Right atrium auricular region (tissue), 2 donors: ENCODE measurements around the gene DLG5. TPM values are rescaled to one million over a fixed set of nuclear protein-coding genes. Genes with fewer than 3 reads are reported as not detected.

Experiments
- DNase-seq: peaks from one replicate; pipeline ENCODE4 v3.0.0-alpha.2; 2019; ENCODE audit warnings: low spot score
- H3K27ac ChIP-seq, 2 donors: fragments of 200-600 bp; sonication (generic); 1 replicate in 1 of 2; 2 replicates in 1 of 2; pipeline ENCODE4 v1.5.1; 2016 to 2019
- H3K27me3 ChIP-seq, 2 donors: fragments of 200-600 bp; sonication (generic); one replicate each; pipeline versions ENCODE4 v1.5.1 to v1.6.0; 2017 to 2019
- H3K36me3 ChIP-seq: fragments of 200-600 bp; sonication (generic); one replicate; pipeline ENCODE4 v1.5.1; 2016
- H3K4me1 ChIP-seq, 2 donors: fragments of 200-600 bp; sonication (generic); one replicate each; pipeline versions ENCODE4 v1.5.1 to v1.6.0; 2017 to 2019
- H3K4me3 ChIP-seq, 2 donors: fragments of 200-600 bp; sonication (generic); 1 replicate in 1 of 2; 2 replicates in 1 of 2; pipeline ENCODE4 v1.5.1; 2017 to 2019; ENCODE audit warnings: mild to moderate bottlenecking in 1 of 2, moderate library complexity in 1 of 2
- H3K9me3 ChIP-seq, 2 donors: fragments of 200-600 bp; sonication (generic); one replicate each; pipeline ENCODE4 v1.5.1; 2019
- total RNA-seq, 2 donors: library from RNA; depleted of rRNA; stranded (reverse); fragments of >200 nt; gene quantifications; one replicate each; pipeline ENCODE4 v1.1.0, GENCODE V29; 2016
- TF ChIP-seq, protein P1 (sequence below), 2 donors: fragments of 200-600 bp; sonication (generic); IDR thresholded peaks; one replicate each; pipeline ENCODE4 v1.5.1; 2019; ENCODE audit warnings: antibody characterized with exemption in 2 of 2

The DLG5 gene
- total RNA-seq, 2 donors from 2014 or later, result 10.5 to 20.4 TPM

DNA sequence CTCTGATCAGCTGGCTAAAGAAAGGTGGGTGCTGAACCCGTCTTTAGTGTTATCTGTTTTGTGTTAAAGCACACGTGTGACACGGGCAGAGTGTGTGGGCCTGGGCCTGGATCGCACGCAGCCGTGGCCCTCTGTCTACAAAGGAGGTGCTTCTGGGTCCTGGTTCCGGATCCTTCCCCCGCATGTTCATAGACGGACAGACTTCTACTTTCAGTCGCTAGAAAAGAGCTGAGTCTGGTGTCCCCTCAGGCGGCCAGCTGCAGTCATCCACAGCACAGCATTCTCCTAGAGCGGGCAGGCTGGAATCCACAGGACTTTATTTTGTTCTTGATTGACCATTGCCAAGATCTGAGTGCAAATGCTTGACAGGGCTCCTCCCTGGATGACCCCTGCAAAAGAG lies 134.4 kb downstream of the DLG5 start:
- TF ChIP-seq, protein P1, sequence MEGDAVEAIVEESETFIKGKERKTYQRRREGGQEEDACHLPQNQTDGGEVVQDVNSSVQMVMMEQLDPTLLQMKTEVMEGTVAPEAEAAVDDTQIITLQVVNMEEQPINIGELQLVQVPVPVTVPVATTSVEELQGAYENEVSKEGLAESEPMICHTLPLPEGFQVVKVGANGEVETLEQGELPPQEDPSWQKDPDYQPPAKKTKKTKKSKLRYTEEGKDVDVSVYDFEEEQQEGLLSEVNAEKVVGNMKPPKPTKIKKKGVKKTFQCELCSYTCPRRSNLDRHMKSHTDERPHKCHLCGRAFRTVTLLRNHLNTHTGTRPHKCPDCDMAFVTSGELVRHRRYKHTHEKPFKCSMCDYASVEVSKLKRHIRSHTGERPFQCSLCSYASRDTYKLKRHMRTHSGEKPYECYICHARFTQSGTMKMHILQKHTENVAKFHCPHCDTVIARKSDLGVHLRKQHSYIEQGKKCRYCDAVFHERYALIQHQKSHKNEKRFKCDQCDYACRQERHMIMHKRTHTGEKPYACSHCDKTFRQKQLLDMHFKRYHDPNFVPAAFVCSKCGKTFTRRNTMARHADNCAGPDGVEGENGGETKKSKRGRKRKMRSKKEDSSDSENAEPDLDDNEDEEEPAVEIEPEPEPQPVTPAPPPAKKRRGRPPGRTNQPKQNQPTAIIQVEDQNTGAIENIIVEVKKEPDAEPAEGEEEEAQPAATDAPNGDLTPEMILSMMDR (IDR thresholded peaks at IDR 0.05), result no peak
- Histone ChIP-seq H3K27ac (no peak overlapping the region), H3K27me3 (no peaks in the 10 kb centered on the region), H3K4me1 (no peaks in the 10 kb centered on the region), H3K4me3 (no peak overlapping the region), H3K9me3 (no peaks in the 10 kb centered on the region), H3K36me3 (peaks cover 34% of the 10 kb centered on the region)
- no peak for DNase-seq

DNA sequence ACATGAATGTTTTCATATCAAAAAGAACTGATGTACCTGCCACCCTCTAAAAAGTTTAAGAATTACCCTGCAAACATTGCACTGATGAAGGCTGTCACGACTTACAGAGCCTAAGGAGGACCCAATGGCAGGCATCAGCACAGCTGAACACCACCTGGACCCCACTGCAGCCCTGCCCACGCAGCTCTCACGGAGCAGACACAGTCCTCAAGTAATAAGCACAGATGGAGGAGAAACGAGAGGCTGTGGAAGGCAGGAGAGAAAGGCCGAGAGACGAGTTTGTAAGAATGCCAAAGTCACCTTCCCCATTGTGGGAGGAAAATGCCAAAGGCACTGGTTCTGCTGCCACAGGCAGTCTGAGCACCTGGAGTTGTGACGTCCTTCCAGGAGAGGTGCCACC lies 135.0 kb downstream of the DLG5 start:
- H3K9me3 ChIP-seq, result no peaks in the 10 kb centered on the region
- H3K36me3 ChIP-seq, result peaks cover 34% of the 10 kb centered on the region
- DNase-seq, result no peak
- no peaks in the 10 kb centered on the region for H3K27me3 ChIP-seq
- TF ChIP-seq, protein P1 (IDR thresholded peaks at IDR 0.05), result no peak
- no peaks in the 10 kb centered on the region for H3K4me1 ChIP-seq
- H3K4me3 ChIP-seq, result no peak overlapping the region
- H3K27ac ChIP-seq, result no peak overlapping the region

DNA sequence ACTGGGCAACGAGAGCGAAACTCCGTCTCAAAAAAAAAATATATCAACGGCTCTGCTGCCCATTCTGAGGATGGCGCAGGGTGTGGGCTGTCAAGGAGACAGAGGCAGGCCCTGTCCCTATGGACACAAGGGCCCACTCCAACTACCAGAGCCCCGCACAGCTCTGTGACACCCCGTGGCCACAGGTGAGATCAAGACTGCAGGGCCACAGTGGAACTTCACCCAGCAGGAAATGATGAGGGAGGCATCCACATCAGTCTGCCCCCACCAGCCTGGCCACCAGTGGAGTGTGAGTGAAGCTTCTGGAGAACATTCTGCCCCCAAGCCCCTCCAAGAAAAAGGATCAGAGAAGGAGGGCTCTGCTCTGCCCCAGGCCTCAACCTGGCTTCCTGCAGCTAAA lies 136.7 kb downstream of the DLG5 start:
- TF ChIP-seq, protein P1 (IDR thresholded peaks at IDR 0.05), result no peak
- Histone ChIP-seq H3K27me3 (no peaks in the 10 kb centered on the region), H3K36me3 (peaks cover 20% of the 10 kb centered on the region), H3K27ac (no peak overlapping the region), H3K9me3 (peaks cover 0 to 4% of the 10 kb centered on the region in 2 donors), H3K4me3 (no peak overlapping the region), H3K4me1 (no peaks in the 10 kb centered on the region)
- DNase-seq, result no peak

DNA sequence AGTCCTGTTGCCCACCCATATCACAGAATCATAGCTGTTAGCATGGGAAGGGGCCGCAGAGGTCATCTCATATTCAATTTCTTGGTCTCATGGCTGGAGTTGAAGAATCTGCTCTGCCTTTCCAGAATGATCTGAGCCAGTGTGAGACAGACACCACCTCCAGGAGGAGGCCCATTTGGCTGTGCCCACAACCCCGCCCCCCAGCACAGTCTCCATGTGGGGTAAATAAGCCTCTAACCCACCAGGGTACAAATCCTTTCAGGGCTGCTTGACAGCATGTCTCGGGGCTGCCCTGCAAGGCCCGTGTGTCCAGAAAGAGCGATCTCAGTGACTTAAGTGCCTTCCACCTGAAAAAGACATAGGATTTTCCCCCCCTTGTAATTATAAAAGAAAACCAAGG lies 137.5 kb downstream of the DLG5 start:
- Histone ChIP-seq H3K27ac (no peak overlapping the region), H3K9me3 (peaks cover 0 to 4% of the 10 kb centered on the region in 2 donors), H3K27me3 (no peaks in the 10 kb centered on the region), H3K36me3 (peaks cover 13% of the 10 kb centered on the region), H3K4me1 (no peaks in the 10 kb centered on the region), H3K4me3 (no peak overlapping the region)
- DNase-seq, result no peak
- TF ChIP-seq, protein P1 (IDR thresholded peaks at IDR 0.05), result no peak

DNA sequence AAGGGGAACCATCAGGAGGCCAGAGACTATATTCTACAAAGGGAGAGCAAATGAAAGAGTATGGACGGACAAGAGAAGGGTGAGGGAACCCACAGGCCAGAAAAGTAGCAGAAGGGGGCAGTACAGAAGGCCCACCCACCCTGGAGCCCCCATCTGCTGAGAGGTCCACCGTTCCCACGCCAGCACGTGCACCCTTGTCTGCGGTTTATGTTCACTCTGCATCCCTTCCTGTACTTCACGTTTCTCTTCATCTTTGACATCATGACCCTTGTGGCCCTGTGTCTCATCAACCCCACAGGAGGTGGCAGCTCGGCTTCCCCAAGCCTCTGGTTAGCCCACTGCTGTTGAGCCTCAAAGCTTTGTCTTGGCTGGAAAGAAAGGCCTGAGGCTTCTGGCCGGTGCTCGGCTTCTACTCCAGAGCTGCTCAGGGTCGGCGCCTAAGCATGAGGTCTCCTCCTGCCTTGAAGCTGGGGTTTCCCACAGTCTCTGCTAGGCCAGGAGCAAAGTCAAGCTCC lies 138.0 kb downstream of the DLG5 start:
- H3K36me3 ChIP-seq, result peaks cover 8% of the 10 kb centered on the region

More for the DNA sequence above, 138.0 kb downstream of the DLG5 start:
- Histone ChIP-seq H3K4me1 (no peaks in the 10 kb centered on the region), H3K4me3 (no peak overlapping the region), H3K27me3 (no peaks in the 10 kb centered on the region), H3K9me3 (peaks cover 0 to 4% of the 10 kb centered on the region in 2 donors), H3K27ac (no peak overlapping the region)
- TF ChIP-seq, protein P1 (IDR thresholded peaks at IDR 0.05), result no peak
- DNase-seq, result no peak
